ENCODE measurements around the gene GRM2. TPM values are rescaled to one million over a fixed set of nuclear protein-coding genes. Genes with fewer than 3 reads are reported as not detected.
A peak's percentile ranks its signal among the peaks of the same experiment; 100 is the strongest.
"Not testable (repeated sequence)": the region's sequence is repeated elsewhere in the genome, so short reads cannot be mapped to it uniquely, and the experiment has no call there.

Gene GRM2
- total RNA-seq, 2 experiments from 2014 or later = 1.1 to 1.7 TPM

GRCh38 chr3:51733859-51734571, 27.1 kb downstream of the GRM2 start:
- ATAC-seq = no peak
- POLR2A ChIA-PET = no interaction called here
- Mint-ChIP-seq H3K27ac (peak overlapping the region; percentile 67), H3K4me3 (peak overlapping the region; percentile 17), H3K27me3 (ENCODE audit: low read depth) (peaks cover 6% of the 10 kb centered on the region), H3K4me1 (ENCODE audit: low read depth) (peaks cover 37% of the 10 kb centered on the region), H3K36me3 (ENCODE audit: low read depth) (peaks cover 2% of the 10 kb centered on the region), H3K9me3 (ENCODE audit: insufficient read depth) (no peaks in the 10 kb centered on the region)
- CTCF ChIA-PET = interaction anchor here (0.6 to 2.6 kb wide), 10 partner anchors 9 to 68 kb away, joined by 3 to 20 read pairs (median 3); no protein-coding TSS in a partner anchor
- DNase-seq = no peak

- CTCF ChIA-PET = interaction anchor here (0.7 to 2.6 kb wide), 8 partner anchors 9 to 68 kb away, joined by 3 to 20 read pairs (median 5); no protein-coding TSS in a partner anchor
- POLR2A ChIA-PET = no interaction called here
- H3K27ac Mint-ChIP-seq = peak overlapping the region; percentile 67
Observed at GRCh38 chr3:51734572-51734907, 27.7 kb downstream of the GRM2 start.

GRCh38 chr3:51735039-51735438, 28.2 kb downstream of the GRM2 start:
- Mint-ChIP-seq H3K4me1 (ENCODE audit: low read depth) (peaks cover 30% of the 10 kb centered on the region), H3K36me3 (ENCODE audit: low read depth) (peaks cover 3% of the 10 kb centered on the region), H3K27ac (peak overlapping the region; percentile 67), H3K9me3 (ENCODE audit: insufficient read depth) (no peaks in the 10 kb centered on the region), H3K4me3 (peak overlapping the region; percentile 17), H3K27me3 (ENCODE audit: low read depth) (peaks cover 10% of the 10 kb centered on the region)
- DNase-seq (no peak), ATAC-seq (no peak)
- ChIA-PET CTCF (interaction anchor here (0.7 to 2.6 kb wide), 8 partner anchors 8 to 67 kb away, joined by 3 to 20 read pairs (median 5); no protein-coding TSS in a partner anchor), POLR2A (no interaction called here)

More at GRCh38 chr3:51734572-51734907, 27.7 kb downstream of the GRM2 start:
- peak overlapping the region; percentile 17 for H3K4me3 Mint-ChIP-seq
- peak; percentile 94 for ATAC-seq
- H3K27me3 Mint-ChIP-seq (ENCODE audit: low read depth) = peaks cover 9% of the 10 kb centered on the region
- DNase-seq = peak; percentile 70
- H3K4me1 Mint-ChIP-seq (ENCODE audit: low read depth) = peaks cover 33% of the 10 kb centered on the region
- H3K36me3 Mint-ChIP-seq (ENCODE audit: low read depth) = peaks cover 2% of the 10 kb centered on the region
- no peaks in the 10 kb centered on the region for H3K9me3 Mint-ChIP-seq (ENCODE audit: insufficient read depth)

GRCh38 chr3:51735950-51736349, 29.1 kb downstream of the GRM2 start:
- no peaks in the 10 kb centered on the region for H3K9me3 Mint-ChIP-seq (ENCODE audit: insufficient read depth)
- ATAC-seq = no peak
- CTCF ChIA-PET = interaction anchor here (0.7 to 2.4 kb wide), 4 partner anchors 17 to 64 kb away, joined by 3 to 11 read pairs (median 4); no protein-coding TSS in a partner anchor

GRCh38 chr3:51739110-51739509, 32.2 kb downstream of the GRM2 start:
- peaks cover 13% of the 10 kb centered on the region for H3K27me3 Mint-ChIP-seq (ENCODE audit: low read depth)
- H3K36me3 Mint-ChIP-seq (ENCODE audit: low read depth) = peaks cover 1% of the 10 kb centered on the region
- no peak overlapping the region for H3K27ac Mint-ChIP-seq
- peaks cover 29% of the 10 kb centered on the region for H3K4me1 Mint-ChIP-seq (ENCODE audit: low read depth)
- POLR2A ChIA-PET = no interaction called here
- ATAC-seq = no peak
- H3K9me3 Mint-ChIP-seq (ENCODE audit: insufficient read depth) = no peaks in the 10 kb centered on the region
- H3K4me3 Mint-ChIP-seq = no peak overlapping the region
- CTCF ChIA-PET = no interaction called here
- no peak for DNase-seq

More at GRCh38 chr3:51735950-51736349, 29.1 kb downstream of the GRM2 start:
- no peak for DNase-seq
- peaks cover 13% of the 10 kb centered on the region for H3K27me3 Mint-ChIP-seq (ENCODE audit: low read depth)
- POLR2A ChIA-PET = no interaction called here
- no peak overlapping the region for H3K4me3 Mint-ChIP-seq
- H3K27ac Mint-ChIP-seq = no peak overlapping the region
- peaks cover 26% of the 10 kb centered on the region for H3K4me1 Mint-ChIP-seq (ENCODE audit: low read depth)
- peaks cover 4% of the 10 kb centered on the region for H3K36me3 Mint-ChIP-seq (ENCODE audit: low read depth)

GRCh38 chr3:51742320-51742719, 35.5 kb downstream of the GRM2 start:
- Mint-ChIP-seq H3K27me3 (ENCODE audit: low read depth) (peaks cover 13% of the 10 kb centered on the region), H3K4me1 (ENCODE audit: low read depth) (peaks cover 11% of the 10 kb centered on the region)
- ATAC-seq; POLR2A ChIA-PET; H3K4me3 Mint-ChIP-seq; H3K36me3 Mint-ChIP-seq (ENCODE audit: low read depth); H3K27ac Mint-ChIP-seq; DNase-seq; H3K9me3 Mint-ChIP-seq (ENCODE audit: insufficient read depth): not testable (repeated sequence)
- CTCF ChIA-PET = interaction anchor here (1.5 kb wide), 1 partner anchor 23 kb away, joined by 6 read pairs; no protein-coding TSS in a partner anchor

GRCh38 chr3:51742978-51743377, 36.1 kb downstream of the GRM2 start:
- ATAC-seq; H3K36me3 Mint-ChIP-seq (ENCODE audit: low read depth); H3K27ac Mint-ChIP-seq; DNase-seq; POLR2A ChIA-PET; H3K4me3 Mint-ChIP-seq; H3K9me3 Mint-ChIP-seq (ENCODE audit: insufficient read depth): not testable (repeated sequence)
- Mint-ChIP-seq H3K4me1 (ENCODE audit: low read depth) (peaks cover 11% of the 10 kb centered on the region), H3K27me3 (ENCODE audit: low read depth) (peaks cover 10% of the 10 kb centered on the region)
- CTCF ChIA-PET = interaction anchor here (1.2 kb wide), 1 partner anchor 8 kb away, joined by 3 read pairs; no protein-coding TSS in a partner anchor

- peaks cover 8% of the 10 kb centered on the region for H3K9me3 Mint-ChIP-seq (ENCODE audit: insufficient read depth)
- no peak overlapping the region for H3K4me3 Mint-ChIP-seq
- peaks cover under 1% of the 10 kb centered on the region for H3K27me3 Mint-ChIP-seq (ENCODE audit: low read depth)
- ATAC-seq = no peak
- ChIA-PET POLR2A (no interaction called here), CTCF (no interaction called here)
- peaks cover 4% of the 10 kb centered on the region for H3K36me3 Mint-ChIP-seq (ENCODE audit: low read depth)
- no peak overlapping the region for H3K27ac Mint-ChIP-seq
- peaks cover 23% of the 10 kb centered on the region for H3K4me1 Mint-ChIP-seq (ENCODE audit: low read depth)
- no peak for DNase-seq
Observed at GRCh38 chr3:51747840-51748239, 41.0 kb downstream of the GRM2 start.

GRCh38 chr3:51748327-51748726, 41.5 kb downstream of the GRM2 start:
- no peak overlapping the region for H3K4me3 Mint-ChIP-seq
- peaks cover 3% of the 10 kb centered on the region for H3K27me3 Mint-ChIP-seq (ENCODE audit: low read depth)
- DNase-seq = no peak
- peaks cover 4% of the 10 kb centered on the region for H3K36me3 Mint-ChIP-seq (ENCODE audit: low read depth)
- no peak overlapping the region for H3K27ac Mint-ChIP-seq
- ATAC-seq = no peak
- peaks cover 18% of the 10 kb centered on the region for H3K4me1 Mint-ChIP-seq (ENCODE audit: low read depth)
- ChIA-PET CTCF (no interaction called here), POLR2A (no interaction called here)
- peaks cover 8% of the 10 kb centered on the region for H3K9me3 Mint-ChIP-seq (ENCODE audit: insufficient read depth)

- ATAC-seq = no peak
- Mint-ChIP-seq H3K4me1 (ENCODE audit: low read depth) (peaks cover 15% of the 10 kb centered on the region), H3K9me3 (ENCODE audit: insufficient read depth) (peaks cover 14% of the 10 kb centered on the region), H3K4me3 (no peak overlapping the region), H3K27ac (no peak overlapping the region), H3K27me3 (ENCODE audit: low read depth) (peaks cover 12% of the 10 kb centered on the region), H3K36me3 (ENCODE audit: low read depth) (peaks cover 4% of the 10 kb centered on the region)
- CTCF ChIA-PET = interaction anchor here (0.7 to 1.4 kb wide), 2 partner anchors 49 to 361 kb away, joined by 3 to 6 read pairs; no protein-coding TSS in a partner anchor
- DNase-seq = no peak
- POLR2A ChIA-PET = interaction anchor here (0.6 kb wide), 1 partner anchor 527 kb away, joined by 3 read pairs; no protein-coding TSS in a partner anchor
Observed at GRCh38 chr3:51750878-51751277, 44.0 kb downstream of the GRM2 start.

- DNase-seq (no peak), ATAC-seq (no peak)
- Mint-ChIP-seq H3K4me1 (ENCODE audit: low read depth) (peaks cover 15% of the 10 kb centered on the region), H3K9me3 (ENCODE audit: insufficient read depth) (peaks cover 14% of the 10 kb centered on the region), H3K36me3 (ENCODE audit: low read depth) (peaks cover 3% of the 10 kb centered on the region), H3K27ac (no peak overlapping the region), H3K27me3 (ENCODE audit: low read depth) (peaks cover 16% of the 10 kb centered on the region), H3K4me3 (no peak overlapping the region)
- ChIA-PET POLR2A (interaction anchor here (0.6 kb wide), 1 partner anchor 526 kb away, joined by 3 read pairs; no protein-coding TSS in a partner anchor), CTCF (interaction anchor here (1.4 to 1.5 kb wide), 2 partner anchors 32 to 48 kb away, joined by 5 to 6 read pairs; no protein-coding TSS in a partner anchor)
Observed at GRCh38 chr3:51751287-51751686, 44.4 kb downstream of the GRM2 start.

Measured in activated CD8-positive, alpha-beta T cell treated with anti-CD3 and anti-CD28 coated beads, Interleukin-2, amount 10 ng/mL, durations not matched to agents 7 days and 5 days (primary cell).